Hepatocyte (in vitro differentiated cells): ENCODE results near the gene TRAF3.
"Not testable (repeated sequence)": the region's sequence is repeated elsewhere in the genome, so short reads cannot be mapped to it uniquely, and the experiment has no call there.

ENCODE experiments used
- EZH2 ChIP-seq: fragments of 200-600 bp; sonication (generic); IDR thresholded peaks from 2 replicates; pipeline ENCODE4 v1.6.1; 2016; ENCODE audit warnings: antibody characterized with exemption, mild to moderate bottlenecking, borderline replicate concordance
- EZH2phosphoT487 ChIP-seq: fragments of 200-600 bp; sonication (generic); IDR thresholded peaks from one replicate; pipeline ENCODE4 v1.6.1; 2018; ENCODE audit warnings: antibody characterized with exemption, mild to moderate bottlenecking, low read depth, moderate library complexity; ENCODE audit not compliant: unreplicated experiment, severe bottlenecking
- TF ChIP-seq, protein P1 (sequence below): fragments of 200-600 bp; sonication (generic); IDR thresholded peaks from 2 replicates; pipeline ENCODE4 v1.5.1; 2016; ENCODE audit warnings: antibody characterized with exemption, mild to moderate bottlenecking; ENCODE audit not compliant: poor library complexity

DNA sequence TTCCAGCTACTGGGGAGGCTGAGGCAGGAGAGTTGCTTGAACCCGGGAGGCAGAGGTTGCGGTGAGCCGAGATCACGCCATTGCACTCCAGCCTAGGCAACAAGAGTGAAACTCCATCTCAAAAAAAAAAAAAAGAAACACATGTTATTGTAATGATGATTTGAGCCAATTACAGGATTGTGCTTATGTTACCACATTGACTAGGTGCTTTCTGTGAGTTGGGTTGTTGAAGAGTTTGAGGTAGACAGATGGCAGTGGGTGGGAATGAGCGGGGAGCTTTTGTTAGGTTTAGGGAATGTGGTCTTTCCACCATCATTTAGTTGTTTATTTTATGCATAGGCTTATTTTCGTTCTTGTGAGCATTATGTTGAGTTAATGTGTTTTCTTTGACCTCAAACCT lies 45.6 kb downstream of the TRAF3 start:
- TF ChIP-seq EZH2, EZH2phosphoT487: not testable (repeated sequence)
- TF ChIP-seq, protein P1, sequence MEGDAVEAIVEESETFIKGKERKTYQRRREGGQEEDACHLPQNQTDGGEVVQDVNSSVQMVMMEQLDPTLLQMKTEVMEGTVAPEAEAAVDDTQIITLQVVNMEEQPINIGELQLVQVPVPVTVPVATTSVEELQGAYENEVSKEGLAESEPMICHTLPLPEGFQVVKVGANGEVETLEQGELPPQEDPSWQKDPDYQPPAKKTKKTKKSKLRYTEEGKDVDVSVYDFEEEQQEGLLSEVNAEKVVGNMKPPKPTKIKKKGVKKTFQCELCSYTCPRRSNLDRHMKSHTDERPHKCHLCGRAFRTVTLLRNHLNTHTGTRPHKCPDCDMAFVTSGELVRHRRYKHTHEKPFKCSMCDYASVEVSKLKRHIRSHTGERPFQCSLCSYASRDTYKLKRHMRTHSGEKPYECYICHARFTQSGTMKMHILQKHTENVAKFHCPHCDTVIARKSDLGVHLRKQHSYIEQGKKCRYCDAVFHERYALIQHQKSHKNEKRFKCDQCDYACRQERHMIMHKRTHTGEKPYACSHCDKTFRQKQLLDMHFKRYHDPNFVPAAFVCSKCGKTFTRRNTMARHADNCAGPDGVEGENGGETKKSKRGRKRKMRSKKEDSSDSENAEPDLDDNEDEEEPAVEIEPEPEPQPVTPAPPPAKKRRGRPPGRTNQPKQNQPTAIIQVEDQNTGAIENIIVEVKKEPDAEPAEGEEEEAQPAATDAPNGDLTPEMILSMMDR = not testable (repeated sequence)
